Choroid plexus epithelial cell (primary cell): ENCODE measurements around the gene JMJD1C.

Experiments used
- DNase-seq: peaks from one replicate; pipeline ENCODE4 v3.0.0-alpha.2; 2010; ENCODE audit warnings: low read depth
- H3K4me3 ChIP-seq: 2 replicates; pipeline ENCODE4 v1.5.1; 2011; ENCODE audit warnings: low read depth, mild to moderate bottlenecking, control low read depth, low read length, moderate library complexity
- TF ChIP-seq, protein P1 (sequence below): conservative IDR thresholded peaks from 2 replicates; pipeline ENCODE4 v1.5.1; 2011; ENCODE audit warnings: low read depth, mild to moderate bottlenecking, control low read depth, inconsistent platforms, low read length, moderate library complexity

JMJD1C gene

GRCh38 chr10:63268798-63269503 is 196.8 kb downstream of the JMJD1C start:
- TF ChIP-seq, protein P1, sequence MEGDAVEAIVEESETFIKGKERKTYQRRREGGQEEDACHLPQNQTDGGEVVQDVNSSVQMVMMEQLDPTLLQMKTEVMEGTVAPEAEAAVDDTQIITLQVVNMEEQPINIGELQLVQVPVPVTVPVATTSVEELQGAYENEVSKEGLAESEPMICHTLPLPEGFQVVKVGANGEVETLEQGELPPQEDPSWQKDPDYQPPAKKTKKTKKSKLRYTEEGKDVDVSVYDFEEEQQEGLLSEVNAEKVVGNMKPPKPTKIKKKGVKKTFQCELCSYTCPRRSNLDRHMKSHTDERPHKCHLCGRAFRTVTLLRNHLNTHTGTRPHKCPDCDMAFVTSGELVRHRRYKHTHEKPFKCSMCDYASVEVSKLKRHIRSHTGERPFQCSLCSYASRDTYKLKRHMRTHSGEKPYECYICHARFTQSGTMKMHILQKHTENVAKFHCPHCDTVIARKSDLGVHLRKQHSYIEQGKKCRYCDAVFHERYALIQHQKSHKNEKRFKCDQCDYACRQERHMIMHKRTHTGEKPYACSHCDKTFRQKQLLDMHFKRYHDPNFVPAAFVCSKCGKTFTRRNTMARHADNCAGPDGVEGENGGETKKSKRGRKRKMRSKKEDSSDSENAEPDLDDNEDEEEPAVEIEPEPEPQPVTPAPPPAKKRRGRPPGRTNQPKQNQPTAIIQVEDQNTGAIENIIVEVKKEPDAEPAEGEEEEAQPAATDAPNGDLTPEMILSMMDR = peak; percentile 30
- peak; percentile 98 for DNase-seq
- H3K4me3 ChIP-seq = peak overlapping the region; percentile 80

DNA sequence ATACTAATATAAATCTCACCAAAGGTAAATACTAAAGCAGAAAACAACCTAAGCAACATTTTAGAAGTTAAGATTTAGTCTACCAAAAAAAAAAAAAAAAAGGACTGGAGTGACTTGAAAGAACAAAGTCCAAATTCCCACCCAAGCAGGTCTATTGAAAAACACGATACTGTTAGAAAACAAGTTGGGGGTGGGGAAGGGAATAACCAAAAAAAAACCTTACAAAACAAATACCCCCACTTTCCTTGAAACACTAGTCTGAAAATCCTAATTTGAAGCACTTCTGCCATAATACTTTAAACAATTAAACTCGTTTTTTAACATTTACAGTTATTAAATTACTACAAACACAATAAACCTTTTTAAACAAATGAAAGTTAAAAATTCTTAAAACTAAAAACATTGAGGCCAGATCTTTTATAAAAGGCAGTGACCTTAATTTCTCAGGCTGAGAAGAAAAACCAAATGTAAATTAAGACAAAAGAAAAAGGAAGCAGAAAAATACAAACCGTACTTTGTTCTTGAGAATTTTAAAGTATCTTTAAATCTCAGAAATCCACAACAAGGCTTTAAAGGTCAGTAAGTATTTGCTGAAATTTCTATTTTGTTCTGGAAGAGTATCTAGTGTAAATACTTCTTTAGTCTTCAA is 197.5 kb downstream of the JMJD1C start:
- peak overlapping the region; percentile 80 for H3K4me3 ChIP-seq
- DNase-seq = peak; percentile 58
- TF ChIP-seq, protein P1 = no peak

GRCh38 chr10:63267414-63268148 is 198.2 kb downstream of the JMJD1C start:
- H3K4me3 ChIP-seq = peak overlapping the region; percentile 80
- DNase-seq = peak; percentile 92
- TF ChIP-seq, protein P1 = no peak

DNA sequence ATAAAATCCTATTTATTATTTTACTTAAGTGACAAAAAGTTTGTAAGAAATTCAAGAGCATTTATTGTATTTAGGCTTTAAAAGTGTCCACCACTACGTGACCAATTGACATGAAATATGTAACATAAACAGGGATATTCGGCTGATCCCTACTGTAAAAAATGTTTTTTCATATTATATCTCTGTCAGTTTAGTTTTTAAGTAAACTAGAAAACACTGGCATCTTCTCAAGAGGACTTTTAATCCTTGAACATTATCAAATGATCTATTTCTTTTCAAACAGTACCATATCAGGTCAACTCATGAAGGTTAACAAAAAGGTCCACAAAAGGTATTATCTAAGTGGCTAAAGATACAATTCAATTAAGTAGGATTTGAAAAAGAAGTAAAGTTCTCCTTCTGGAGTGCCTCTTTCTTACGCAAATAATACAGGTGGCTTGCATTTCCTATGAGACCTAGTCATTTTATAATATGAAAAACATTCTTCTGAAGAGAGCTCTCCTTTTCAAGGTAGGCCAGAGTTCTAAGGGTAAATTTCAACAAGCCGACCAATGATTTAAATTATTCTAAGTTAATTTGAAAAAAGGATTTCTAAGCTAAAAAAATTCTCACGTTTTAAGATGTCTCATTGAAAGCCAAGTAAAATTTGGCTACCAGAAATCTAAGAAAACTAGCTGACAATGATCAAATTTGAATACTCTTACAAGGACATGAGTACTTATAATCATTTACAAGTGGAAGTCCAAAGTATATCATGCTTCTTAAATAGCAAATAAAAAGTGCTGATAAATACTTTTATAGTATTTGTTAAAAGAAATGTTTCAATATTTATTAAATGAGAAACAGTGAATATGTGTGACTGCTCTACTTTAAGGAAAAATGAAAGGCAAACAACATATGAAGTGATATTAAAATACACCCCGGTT is 199.1 kb downstream of the JMJD1C start:
- TF ChIP-seq, protein P1 = no peak
- DNase-seq = peak; percentile 27
- H3K4me3 ChIP-seq = peak overlapping the region; percentile 80

DNA sequence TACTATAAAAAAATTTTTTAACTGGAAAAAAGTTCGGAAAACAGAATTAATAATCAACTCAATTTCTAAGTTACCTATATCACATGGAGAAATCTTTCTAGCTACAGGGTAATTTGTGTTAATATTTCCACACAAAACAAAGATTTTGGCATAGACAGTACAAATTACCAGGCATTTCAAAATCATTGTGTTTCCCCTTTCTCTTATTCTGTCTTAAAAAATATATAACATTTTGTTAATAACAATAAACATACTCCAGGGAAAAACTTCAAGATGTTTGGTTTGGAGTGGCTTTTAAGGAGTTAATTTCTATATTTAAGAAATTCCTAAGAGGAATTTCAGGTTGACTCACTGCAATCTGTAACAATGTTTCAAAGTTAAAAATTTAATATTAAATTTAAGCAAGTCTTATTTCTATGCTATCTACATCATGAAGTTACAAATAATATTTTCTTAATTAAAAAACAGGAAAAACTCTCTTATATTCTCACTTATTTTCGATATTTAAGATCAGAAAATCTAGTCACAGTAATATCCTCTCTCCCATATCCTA is 200.0 kb downstream of the JMJD1C start:
- DNase-seq = no peak

More for the DNA sequence above, 200.0 kb downstream of the JMJD1C start:
- peak overlapping the region; percentile 80 for H3K4me3 ChIP-seq
- TF ChIP-seq, protein P1 = no peak
